AG09309 (cell line): Measurements from ENCODE around the gene TPX2.

Experiments used
- DNase-seq: peaks from one replicate; pipeline ENCODE4 v3.0.0-alpha.2; 2010; ENCODE audit warnings: low read depth
- H3K4me3 ChIP-seq: 2 replicates; pipeline ENCODE4 v1.5.1; 2011; ENCODE audit warnings: mild to moderate bottlenecking, low read depth, low read length, moderate library complexity; ENCODE audit not compliant: control insufficient read depth
- TF ChIP-seq, protein P1 (sequence below): IDR thresholded peaks from 2 replicates; pipeline ENCODE4 v1.5.1; 2011; ENCODE audit warnings: mild to moderate bottlenecking, low read depth, low read length, inconsistent platforms; ENCODE audit not compliant: insufficient read depth, control insufficient read depth; ENCODE audit errors: missing control alignments

TPX2 gene

DNA sequence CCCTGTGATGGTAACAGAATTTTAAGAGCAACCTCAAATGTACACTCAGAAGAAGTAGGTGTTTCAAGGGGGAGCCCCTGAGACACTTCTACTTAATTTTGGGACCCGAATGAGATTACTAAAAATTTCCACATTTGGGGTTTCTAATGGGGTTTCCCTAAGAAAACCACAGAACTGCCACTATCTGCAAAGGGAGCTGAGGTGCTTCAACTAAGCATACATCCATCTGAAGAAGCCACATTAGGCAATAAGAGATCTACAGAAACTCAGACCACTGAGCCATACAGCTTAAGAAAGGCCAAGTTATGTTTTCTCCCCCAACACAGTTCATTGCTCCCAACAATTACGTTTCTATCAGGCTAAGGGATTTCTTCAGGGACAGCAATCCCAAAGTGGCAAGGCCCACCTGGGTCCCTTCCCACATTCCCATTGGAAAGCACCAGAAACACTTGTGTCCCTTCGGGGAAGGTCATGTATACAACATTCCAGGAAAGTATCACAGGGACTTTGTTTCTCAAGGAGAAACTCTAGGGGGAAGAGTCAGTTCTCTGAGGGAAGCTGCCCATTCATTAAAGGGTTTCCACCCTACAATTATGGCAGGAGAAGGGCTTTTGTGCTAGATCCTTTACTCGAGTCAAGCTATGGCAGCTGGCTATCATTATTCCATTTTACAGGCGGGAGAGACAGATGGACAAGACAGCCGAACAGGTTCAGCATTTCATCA lies 21.4 kb upstream of the TPX2 start:
- TF ChIP-seq, protein P1, sequence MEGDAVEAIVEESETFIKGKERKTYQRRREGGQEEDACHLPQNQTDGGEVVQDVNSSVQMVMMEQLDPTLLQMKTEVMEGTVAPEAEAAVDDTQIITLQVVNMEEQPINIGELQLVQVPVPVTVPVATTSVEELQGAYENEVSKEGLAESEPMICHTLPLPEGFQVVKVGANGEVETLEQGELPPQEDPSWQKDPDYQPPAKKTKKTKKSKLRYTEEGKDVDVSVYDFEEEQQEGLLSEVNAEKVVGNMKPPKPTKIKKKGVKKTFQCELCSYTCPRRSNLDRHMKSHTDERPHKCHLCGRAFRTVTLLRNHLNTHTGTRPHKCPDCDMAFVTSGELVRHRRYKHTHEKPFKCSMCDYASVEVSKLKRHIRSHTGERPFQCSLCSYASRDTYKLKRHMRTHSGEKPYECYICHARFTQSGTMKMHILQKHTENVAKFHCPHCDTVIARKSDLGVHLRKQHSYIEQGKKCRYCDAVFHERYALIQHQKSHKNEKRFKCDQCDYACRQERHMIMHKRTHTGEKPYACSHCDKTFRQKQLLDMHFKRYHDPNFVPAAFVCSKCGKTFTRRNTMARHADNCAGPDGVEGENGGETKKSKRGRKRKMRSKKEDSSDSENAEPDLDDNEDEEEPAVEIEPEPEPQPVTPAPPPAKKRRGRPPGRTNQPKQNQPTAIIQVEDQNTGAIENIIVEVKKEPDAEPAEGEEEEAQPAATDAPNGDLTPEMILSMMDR: no peak
- no peak overlapping the region for H3K4me3 ChIP-seq
- no peak for DNase-seq

DNA sequence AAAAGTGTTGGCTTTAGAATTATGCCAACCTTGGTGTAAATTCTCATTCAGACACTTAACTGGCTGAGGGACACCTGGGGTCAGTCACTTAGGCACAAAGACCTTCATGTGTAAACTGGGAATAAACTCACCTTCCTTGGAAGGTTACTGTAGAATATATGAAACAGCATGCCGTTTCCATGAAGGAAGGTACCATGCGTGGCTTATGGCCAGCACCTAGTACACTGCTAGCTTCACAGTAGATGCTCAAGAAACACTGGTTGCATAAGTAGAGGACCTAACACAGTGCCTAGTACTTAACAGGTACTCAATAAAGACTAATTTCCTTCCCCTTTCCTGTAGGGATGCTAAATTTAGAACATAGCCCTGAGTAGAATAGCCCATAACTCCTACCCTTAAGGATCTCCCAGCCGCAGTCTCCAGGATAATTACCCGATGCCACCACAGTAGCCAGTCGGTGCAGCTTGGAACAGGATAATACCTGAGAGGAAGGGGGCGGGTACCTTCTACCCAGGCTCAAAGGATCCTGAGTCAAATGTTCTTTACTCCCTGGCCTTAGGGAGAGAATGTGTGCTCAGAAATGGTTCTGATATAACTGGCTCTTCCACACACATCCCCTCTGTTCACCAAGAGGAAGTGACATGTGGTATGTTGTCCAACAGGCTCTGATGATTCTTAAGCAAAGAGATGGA lies 20.0 kb upstream of the TPX2 start:
- H3K4me3 ChIP-seq: no peak overlapping the region
- TF ChIP-seq, protein P1: no peak
- DNase-seq: no peak

DNA sequence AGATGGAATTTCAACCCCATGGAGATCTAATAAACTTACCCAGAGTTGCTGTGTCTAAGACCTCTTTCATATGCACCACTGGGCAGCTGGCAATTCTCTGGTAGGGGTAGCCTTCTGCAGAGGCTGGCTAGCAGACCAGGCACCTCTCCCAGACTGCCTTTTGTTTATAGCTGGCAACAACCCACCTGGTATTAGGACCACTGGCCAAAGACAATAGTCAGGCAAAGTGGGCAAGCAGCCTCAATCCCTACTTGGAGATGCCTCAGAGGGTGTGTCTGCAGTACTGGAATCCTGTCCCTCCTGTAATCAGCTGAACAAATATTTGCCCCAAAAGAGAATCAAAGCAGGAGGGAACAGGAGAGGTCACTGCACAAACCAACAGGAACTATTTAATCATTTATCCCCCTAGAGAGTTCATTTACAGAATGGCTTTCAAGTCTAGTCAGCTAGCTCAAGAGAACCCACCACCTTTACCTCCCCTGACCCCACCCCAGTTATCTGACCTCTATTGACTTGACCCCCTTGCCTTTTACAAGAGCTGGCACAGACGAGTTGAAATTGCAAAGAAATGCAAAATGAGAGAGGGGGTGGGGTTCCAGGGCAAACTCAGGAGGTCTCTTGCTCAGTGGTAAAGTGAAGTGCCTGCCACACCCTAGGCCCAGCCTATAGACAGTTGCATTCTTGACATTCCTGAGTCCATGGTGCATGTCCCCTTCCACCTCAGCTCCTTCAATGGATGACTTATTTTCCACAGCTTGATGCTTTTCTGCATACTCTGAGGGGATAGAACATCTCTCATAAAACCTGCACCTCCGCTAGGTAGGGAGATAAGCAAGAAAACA lies 19.2 kb upstream of the TPX2 start:
- TF ChIP-seq, protein P1: no peak
- peak overlapping the region; percentile 96 for H3K4me3 ChIP-seq
- DNase-seq: no peak

DNA sequence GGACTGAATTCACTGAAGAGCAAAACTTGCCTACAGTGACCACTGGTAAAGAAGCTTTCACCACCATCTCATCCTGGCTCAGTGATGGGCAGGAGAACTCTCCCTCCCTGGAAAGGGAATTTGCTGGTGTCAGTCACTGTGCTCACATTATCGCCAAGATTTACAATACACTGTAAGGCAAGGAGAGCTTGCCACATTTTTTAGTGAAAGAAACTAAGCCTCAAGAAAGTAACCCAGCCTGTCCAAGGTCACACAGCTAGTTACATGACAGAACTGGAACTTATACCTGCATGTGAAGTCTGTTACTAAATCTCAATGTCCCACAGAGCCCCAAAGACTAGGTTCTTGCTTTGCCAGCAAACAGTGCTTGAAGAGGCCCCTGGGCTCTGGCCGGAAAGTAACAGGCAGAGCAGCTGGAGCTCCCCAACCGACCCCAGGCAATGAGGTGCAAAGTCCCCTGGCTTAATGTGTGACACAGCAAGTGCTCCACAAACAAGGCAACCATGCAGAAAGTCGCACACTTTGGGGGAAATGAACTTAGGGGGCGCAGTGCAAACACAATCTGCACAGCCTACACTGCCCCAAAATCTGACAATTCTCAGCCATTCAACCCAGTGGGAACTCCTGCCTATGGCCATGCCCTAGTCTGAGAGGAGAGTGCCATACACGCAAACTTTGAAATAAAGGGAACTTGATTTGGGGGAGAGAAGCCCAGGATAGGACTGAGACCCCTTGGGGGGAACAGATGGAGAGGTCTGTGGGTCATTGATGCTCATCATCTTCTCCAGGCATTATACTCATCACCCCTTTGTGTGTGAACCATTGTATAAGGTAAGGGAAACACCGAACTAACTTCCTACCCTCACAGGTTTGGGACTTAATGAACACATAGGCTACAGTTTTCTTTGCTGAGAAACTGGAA lies 18.3 kb upstream of the TPX2 start:
- DNase-seq: no peak
- TF ChIP-seq, protein P1: peak; percentile 12
- H3K4me3 ChIP-seq: peak overlapping the region; percentile 96

DNA sequence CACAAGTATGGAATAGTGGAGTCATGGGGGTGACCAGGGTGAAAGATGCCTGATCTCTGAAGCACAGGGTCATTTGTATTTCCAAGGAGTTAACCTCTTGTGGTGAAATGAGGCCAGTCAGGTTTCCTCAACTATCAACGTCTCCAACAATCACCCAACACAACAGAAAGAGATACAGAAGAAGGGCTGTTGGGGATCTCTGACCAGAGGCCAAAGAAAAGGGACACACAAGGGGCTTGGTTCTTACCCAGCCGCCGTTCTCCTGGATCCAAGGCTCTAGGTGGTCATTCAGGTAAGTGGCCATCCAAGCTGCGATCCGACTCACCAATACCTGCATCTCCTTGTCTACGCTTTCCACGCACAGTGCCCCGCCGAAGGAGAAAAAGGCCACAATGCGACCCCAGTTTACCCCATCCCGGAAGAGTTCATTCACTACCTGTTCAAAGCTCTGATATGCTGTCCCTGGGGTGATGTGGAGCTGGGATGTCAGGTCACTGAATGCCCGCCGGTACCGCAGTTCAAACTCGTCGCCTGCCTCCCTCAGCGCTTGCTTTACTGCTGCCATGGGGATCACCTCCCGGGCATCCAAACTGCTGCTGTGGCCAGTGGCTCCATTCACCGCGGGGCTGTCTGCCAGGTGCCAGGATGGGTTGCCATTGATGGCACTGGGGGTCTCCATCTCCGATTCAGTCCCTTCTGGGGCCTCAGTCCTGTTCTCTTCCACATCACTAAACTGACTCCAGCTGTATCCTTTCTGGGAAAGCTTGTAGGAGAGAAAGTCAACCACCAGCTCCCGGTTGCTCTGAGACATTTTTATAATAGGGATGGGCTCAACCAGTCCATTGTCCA lies 17.5 kb upstream of the TPX2 start:
- H3K4me3 ChIP-seq: peak overlapping the region; percentile 96
- TF ChIP-seq, protein P1: no peak
- no peak for DNase-seq
